HL-60/S4 treated with phorbol 12-myristate 13-acetate at 8.2 ng/mL for 4 days and 3 days (cell line): ENCODE data around the gene TCF7L1.

ENCODE experiments used
- in situ Hi-C: fragments of 300-500 bp; cut with MboI; formaldehyde crosslinking; loops from 2 replicates; pipeline ENCODE4 v1.15.0; 2022; ENCODE audit warnings: low sequenced_read_pairs

TCF7L1 gene

DNA sequence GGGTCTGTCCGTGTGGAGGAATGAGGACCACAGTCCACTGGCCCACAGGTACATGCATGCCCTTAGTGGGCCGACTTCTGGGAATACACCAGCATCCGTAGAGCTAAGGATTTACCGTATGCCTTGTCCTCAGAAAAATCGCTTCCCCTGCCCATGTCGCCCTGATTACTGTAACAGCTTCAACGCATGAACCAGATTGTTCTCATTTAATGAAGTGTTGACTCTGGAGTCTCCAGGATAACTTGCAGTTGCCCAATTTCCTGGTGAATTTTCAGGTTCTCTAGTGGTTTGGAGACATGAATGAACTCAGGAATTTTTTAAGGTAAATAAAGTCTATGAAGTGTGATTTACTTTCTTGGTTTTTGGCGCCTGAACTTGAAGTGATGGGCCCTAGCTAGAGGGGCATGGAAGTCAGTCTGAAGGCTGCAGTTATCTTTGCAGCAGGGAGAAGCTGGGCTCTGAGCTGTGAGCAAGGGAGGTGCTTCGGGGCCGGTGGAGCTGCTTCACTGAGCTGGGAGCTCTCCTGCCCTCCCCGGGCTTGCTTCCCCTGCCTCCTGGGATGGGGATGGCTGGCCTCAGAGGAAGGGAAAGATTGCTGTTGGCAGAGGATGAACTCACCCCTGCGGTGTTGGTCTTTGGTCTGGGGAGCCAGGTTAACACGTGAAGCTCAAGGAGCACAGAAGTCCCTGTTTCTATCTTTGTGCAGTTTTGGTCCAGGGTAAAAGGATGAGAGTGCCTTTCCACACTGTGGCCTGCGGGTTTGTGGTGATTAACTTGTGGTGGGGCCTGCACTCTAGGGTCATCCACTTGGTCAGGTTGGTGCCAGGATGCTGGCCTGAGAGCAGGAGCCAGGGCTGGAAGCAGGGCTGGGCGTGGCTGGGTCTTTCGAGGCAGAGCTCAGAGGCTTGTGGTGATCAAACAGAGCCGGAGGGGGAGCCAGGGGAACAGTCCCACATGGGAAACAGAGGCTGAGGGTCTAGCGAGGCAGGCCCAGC, 28.1 kb downstream of the TCF7L1 start:
- in situ Hi-C loops: no loop called here

DNA sequence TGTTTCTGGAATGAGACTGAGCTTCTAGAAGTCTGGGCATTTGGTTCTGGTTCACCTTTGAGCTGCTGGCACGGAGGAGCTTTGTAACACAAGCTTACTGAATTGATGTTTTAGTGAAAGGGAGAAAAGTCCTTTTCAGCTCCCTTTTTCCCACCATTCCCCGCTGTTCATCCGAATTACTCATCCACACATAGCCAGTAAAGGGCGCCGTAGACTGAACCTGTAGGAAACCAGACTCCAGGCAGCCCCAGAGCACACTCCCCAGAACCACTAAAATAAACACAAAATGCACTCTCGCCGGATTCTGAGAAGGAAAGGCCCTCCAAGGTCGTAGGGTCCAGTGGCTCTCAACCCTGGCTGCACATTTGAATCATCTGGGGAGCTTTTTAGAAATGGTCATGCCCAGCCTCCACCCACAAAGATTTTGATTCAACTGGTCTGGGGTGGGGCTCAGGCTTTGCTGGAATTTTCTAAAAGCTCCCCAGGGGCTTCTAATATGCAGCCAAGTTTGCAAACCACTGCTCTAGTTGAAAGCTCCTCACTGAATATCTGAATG, 29.6 kb downstream of the TCF7L1 start:
- in situ Hi-C loops: no loop called here

DNA sequence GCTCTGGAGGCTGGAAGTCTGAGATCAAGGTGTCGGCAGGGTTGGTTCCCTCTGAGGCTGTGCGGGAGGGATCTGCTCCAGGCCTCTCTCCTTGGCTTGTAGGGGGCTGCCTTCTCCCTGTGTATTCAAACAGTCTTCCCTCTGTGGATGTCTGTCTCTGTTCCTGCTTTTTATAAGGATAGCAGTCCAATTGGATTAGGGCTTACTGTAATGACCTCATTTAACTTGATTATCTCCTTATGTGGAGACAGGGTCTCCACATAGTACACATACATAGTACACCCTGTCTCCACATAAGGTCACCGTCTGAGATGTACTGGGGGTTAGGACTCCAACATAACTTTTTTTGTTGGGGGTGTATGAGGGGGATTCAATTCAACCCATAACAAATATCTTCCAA, 30.5 kb downstream of the TCF7L1 start:
- in situ Hi-C loops: no loop called here

DNA sequence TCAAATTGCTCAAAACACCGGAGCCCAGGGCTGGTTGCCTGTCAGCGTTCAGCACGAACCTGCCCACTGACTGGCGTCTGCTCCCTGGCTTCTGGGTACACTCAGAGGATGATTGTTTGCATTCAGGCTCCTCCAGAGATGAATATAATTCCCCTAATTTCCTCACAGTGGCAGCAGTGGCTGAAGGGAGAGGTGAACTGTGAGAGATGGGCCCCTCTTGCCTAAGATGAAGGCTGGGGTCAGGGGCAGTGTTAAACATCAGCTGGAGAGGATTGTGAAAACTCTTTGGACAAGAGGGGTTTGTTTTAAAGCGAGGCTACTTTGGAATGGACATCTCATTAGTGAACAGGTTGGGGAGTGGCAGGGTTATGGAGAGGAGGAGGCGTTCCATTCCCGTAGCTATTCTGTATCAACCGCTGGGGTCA, 31.0 kb downstream of the TCF7L1 start:
- in situ Hi-C loops: no loop called here

DNA sequence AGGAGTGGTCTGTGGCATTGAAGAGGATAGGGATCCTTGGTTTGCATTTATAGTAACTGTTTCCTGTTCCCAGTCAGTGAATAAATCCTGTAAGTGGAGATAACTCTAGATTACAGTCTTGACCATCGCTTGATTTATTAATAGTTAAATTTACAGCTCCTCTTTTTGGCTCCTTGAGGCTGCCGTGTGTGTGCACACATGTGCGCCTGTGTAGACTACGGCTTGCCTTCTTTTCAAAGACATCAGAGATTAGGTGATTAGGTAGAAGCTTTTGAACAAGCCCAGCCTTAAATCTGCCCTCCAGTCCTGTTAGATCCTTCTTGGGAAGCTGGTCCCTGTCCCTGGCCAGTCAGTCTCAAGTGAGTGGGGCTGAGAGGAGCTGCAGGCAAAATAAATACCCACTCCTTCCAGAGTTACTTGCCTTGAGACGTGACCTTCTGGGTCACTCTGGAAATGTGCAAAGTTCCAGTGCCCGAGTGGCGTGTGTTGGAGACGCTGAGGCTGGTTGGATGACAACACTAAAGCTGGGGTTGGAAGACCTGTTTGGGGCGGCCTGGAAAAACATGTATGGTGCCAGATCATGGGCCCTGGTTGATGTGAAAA, 32.0 kb downstream of the TCF7L1 start:
- in situ Hi-C loops: no loop called here

DNA sequence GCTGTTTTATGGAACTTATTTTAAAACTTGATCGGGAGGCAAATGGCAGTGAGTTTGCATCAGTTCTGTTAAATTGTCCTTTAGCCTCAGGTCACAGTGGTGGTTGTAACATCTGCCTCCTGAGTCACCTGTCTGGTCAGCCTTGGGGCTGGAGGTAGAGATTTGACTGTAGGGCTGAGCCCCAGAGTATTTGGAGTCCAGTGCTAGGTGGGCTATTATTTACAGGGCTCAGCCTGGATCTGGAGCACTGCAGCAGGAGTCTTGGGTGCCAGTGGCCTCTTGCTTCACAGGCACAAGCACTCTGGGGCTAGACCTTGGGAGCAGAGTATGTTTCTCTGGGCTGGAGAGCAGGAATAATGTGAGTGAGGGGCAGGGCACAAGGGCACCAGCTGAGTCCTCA, 32.8 kb downstream of the TCF7L1 start:
- in situ Hi-C loops: no loop called here

DNA sequence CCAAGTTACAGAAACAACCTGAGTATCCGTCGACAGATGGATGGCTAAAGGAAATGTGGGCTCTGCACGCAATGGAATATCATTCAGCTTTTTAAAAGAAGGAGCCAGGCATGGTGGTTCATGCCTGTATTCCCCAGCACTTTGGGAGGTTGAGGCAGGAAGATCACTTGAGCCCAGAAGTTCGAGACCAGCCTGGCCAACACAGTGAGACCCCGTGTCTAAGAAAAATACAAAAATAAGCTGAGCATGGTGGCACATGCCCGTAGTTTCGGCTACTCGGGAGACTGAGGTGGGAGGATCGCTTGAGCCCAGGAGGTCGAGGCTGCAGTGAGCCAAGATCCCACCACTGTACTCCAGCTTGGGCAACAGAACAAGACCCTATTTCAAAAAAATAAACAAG, 34.3 kb downstream of the TCF7L1 start:
- in situ Hi-C loops: no loop called here

DNA sequence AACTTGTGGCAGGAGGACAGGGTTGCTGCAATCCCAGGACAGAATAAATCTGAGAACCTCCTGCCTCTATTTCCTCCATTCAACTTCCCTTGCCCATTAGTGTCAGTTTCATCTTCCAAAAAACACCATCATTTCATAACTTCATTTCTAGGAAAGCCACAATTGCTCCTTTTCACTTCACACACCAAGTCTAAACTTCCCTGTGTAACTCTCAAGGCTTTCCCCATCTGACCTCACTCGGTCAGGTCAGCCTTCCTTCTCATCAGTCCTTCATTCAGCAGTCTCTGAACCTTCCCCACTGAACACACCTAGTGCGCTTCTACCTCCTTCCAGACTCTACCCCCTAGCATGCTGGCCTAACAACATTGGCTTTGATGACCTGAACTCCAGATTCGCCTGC, 35.8 kb downstream of the TCF7L1 start:
- in situ Hi-C loops: no loop called here

DNA sequence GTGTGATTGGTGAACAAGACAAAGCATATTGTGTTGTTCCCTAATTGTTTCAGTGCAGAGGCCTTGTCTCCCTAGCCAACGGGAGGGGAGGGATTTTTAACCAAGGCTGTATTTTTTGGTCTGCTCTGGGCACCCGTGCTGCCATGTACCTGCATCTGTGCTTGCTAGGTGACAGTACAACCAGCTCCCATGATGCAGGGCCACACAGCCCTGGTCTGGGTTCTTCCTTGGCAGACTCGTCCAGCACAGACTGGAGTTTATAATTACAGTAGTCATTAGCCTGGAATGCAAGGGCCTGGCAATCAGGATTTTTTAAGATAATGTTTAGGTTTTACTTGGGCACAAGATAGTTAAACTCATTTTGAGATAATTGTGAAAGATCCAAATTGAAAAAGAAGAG, 36.4 kb downstream of the TCF7L1 start:
- in situ Hi-C loops: no loop called here

DNA sequence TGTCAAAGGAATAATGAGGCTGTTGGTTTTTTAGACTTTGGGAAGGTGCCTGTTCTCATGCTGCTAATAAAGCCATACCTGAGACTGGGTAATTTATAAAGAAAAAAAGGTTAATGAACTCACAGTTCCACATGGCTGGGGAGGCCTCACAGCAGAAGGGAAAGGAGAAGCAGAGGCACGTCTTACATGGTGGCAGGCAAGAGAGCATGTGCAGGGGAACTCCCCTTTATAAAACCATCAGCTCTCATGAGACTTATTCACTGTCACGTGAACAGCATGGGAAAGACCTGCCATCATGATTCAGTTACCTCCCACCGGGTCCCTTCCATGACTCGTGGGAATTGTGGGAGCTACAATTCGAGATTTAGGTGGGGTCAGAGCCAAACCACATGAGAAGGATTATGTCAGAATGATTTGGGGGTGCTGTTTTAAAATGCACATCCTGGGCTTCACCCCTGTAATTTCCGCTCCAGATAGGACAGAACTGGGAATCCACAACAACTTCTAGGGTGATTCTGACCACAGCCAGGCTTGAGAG, 37.8 kb downstream of the TCF7L1 start:
- in situ Hi-C loops: no loop called here

DNA sequence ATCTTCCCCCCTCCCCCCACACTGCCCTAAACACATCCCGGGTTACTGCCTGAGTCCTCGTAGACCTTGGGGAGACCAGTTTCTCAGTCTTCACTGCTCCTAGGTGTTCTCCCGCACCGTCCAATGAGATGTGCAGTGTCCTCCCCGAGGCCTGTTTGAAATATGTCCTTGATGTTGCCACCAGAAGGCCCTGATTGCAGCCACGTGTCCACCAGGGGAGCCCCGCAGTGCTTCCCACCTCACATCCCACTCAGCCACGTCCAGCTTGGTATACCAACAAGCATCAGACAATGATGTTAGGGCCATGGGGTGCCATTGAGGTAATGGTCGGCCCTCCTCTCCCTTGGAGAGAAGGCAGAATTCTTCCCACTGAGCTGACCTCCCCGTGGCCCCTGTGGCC, 38.7 kb downstream of the TCF7L1 start:
- in situ Hi-C loops: no loop called here

DNA sequence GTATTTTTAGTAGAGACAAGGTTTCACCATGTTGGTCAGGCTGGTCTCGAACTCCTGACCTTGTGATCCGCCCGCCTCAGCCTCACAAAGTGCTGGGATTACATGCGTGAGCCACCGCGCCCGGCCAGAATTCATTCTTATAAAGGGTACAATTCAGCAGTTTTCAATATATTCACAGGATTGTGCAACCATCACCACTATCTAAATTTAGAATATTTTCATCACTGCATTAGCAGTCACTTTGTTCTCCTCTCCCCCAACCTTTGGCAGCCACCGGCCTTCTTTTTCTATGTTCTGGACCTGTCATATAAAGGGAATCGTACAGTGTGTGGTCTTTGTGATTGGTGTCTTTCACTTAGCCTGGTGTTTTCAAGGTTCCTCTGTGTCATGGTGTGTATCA, 40.7 kb downstream of the TCF7L1 start:
- in situ Hi-C loops: no loop called here

DNA sequence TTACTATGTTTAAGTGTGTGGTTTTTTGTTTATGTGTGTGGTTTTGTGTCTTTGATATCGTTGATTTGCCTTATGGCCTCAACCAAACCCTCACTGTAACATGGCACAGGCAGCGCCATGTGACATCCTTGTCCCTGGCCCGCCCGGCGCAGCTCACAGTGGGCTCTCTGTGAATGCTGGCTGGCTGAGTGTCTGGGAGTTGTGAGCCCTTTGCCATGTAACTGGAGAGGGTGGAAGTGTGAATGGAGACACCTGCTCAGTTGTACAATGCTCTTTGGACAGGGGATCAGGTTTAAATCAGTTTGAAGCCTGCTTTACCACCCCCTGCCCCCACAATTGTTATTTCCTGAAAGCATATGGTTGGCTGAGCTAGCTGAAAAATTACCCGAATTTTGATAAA, 41.8 kb downstream of the TCF7L1 start:
- in situ Hi-C loops: no loop called here

DNA sequence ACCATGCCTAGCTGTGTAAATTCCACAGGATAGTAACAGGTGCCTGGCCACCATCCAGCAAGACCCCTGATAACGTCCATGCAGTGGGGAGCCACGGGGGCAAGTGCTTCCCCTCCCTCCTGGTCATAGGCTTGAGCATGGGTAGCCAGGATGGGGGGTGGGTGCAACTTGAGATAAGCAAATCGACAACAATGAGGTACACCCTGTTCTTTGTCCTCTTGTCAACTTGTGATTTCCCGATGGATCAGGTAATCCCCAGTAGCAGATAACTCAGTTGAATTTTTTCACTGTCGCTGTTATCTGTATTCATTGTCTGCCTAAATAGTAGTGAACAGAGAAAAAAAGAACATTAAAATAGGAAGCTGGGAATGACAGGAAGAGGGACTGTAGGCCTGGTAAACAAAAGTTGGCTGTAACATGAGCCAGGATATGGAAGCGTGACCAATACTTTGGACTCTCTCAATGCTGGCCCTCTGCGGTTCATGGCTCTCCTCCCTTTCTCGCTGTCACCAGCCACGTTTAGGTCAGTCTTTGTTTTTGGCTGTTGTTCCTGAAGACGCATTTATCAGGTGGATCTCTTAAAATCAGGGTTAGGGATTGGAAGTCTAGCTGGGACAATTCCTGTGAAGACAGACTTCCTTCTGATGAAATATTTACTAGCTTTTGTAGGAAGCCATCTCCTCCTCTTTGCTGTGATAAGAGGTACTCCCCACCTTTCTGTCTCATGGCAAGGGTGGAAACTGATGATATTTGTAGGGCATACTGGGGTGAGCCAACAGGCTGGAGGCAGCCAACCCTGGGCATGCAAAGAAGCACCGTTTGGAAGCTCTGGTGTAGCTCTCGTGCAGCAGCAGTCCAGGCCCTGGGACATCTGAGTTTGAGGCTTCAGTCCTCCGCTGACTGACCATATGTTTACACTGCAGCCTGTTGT, 42.4 kb downstream of the TCF7L1 start:
- in situ Hi-C loops: no loop called here

DNA sequence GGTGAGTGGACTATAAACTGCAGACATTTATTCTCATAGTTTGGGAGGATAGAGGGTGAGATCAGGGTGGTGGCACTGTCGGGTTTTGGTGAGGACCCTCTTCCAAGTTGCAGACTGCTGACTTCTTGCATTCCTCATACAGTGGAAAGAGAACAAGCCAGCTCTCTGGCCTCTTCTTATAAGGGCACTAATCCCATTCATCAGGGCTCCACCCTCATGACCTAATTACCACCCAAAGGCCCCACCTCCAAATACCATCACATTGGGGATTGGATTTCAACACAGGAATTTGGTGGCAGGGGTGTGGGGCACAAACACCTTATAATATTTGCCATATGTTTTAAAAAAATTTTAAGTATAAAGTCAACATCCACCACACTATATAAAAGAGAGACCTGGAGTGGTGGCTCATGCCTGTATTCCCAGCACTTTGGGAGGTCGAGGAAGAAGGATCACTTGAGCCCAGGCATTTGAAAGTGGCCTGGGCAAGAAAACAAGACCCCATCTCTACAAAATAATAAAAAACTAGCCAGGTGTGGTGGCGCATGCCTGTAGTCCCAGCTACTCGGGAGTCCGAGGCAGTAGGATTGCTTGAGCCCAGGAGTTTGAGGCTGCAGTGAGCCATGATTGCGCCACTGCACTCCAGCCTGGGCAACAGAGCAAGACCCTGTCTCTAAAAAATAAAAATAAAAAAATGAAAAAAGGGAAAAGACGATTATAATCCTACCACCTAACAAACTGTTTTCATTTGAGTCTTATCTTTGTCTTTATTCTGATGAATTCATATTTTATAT, 44.0 kb downstream of the TCF7L1 start:
- in situ Hi-C loops: no loop called here

DNA sequence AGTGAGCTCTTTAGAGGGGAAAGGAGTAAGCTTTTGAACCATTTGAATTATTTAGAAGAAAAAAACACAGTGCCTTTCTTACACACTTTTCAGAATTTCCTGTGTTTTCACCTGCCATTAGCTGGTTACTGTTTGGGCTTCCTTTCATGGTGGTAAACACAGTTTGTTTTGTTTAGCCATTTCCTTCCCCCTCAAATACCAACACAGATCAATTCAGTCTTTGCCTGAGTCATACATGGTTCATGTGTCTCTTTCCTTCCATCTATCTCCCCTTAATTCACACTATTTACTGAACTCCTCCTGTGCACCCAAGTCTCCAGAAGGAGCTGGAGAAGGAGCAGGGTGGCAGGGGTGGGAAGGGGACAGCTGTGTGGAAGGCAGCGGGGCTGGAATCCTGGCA, 45.0 kb downstream of the TCF7L1 start:
- in situ Hi-C loops: no loop called here

DNA sequence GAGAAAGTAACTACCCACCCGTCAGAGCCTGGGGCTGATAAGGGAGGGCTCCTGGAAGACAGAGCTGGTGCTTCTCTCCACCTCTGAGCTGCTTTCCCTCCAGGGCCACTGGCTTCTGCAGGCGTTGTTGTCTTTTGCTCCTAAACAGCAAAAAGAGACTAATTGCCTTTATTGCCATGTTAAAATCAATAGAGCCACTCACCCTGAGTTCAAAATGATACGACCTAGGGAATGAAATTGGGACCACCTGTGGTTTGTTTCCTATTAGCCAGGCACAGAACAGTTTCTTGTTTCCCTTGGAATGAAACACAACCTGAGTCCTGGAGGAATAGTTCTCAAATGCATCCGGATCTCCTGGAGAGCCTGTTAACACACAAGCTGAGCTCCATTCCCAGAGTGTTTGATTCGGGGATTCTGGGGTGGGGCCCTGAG, 45.8 kb downstream of the TCF7L1 start:
- in situ Hi-C loops: no loop called here

DNA sequence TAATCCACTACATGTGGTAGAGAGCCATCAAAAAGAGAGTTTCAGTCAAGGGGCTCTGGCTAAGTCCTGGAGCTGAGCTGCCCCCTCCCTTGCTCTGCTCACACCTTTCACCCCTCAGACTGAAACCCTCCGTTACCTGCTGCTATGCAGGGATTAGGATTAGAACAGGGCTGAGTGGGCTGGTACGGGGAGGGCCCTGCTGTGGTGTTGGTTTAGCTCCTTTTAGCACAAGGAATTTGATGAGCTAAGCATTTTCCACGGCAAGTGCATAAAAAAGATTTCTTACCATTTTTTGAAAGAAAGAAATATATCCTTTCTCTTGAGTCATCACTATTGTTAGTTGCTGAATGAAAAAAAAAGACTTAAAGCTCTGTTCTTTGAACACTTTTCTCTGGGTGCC, 46.3 kb downstream of the TCF7L1 start:
- in situ Hi-C loops: no loop called here

DNA sequence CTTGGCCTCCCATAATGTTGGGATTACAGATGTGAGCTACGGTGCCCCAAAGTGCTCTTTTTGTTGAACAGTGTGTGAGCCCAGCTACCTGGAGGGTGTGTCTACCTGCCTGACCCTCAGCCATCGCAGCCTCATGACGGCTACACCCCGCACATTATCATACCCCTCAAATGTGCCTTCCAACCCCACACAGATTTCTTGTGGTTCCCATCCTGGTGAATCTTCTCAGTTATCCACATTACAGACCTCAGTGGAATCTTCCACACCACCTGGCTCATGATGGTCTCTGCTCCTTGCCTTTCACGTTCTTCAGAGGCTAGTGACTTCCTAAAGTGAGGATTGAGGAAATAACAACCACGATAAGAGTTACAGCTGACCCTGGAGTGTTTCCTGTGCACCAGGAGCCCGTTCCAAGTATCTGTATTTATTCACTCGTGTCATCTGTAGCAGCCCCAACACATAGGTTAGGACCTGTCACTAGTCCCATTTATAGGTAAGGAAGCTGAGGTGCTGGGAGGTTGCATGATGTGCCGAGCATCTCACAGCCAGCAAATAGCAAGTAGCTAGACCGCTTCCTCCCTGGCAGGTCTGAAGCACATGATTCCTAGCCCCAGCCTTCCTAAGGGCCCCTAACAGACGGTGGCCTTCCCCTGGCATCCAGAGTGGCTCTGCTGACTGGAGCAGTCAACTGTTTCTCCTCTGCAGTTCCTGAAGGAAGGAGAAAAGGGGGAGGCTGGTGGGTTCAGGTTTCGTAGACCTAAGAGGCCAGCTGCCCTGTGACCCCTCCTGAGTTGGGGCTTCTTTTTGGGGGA, 47.3 kb downstream of the TCF7L1 start:
- in situ Hi-C loops: no loop called here
